HEK293T (cell line): ENCODE data around the gene CPNE6.

Experiments used
- ARNT ChIP-seq: fragments of 450-650 bp; IDR thresholded peaks from 2 replicates; pipeline ENCODE4 v1.6.1; 2017; ENCODE audit warnings: mild to moderate bottlenecking
- BHLHE40 ChIP-seq: fragments of 450-650 bp; IDR thresholded peaks from 2 replicates; pipeline ENCODE4 v1.6.1; 2016; ENCODE audit warnings: mild to moderate bottlenecking, moderate library complexity, borderline replicate concordance
- ELF4 ChIP-seq: fragments of 450-650 bp; IDR thresholded peaks from 2 replicates; pipeline ENCODE4 v1.6.1; 2017; ENCODE audit warnings: antibody characterized with exemption
- FOXA1 ChIP-seq: fragments of 450-650 bp; IDR thresholded peaks from 2 replicates; pipeline ENCODE4 v1.6.1; 2016; ENCODE audit warnings: mild to moderate bottlenecking
- FOXK2 ChIP-seq: fragments of 450-650 bp; IDR thresholded peaks from 2 replicates; pipeline ENCODE4 v1.6.1; 2016; ENCODE audit warnings: mild to moderate bottlenecking
- FOXM1 ChIP-seq: fragments of 450-650 bp; IDR thresholded peaks from 2 replicates; pipeline ENCODE4 v1.6.1; 2017; ENCODE audit warnings: mild to moderate bottlenecking, borderline replicate concordance
- HDGF ChIP-seq: fragments of 450-650 bp; IDR thresholded peaks from 2 replicates; pipeline ENCODE4 v1.6.1; 2017; ENCODE audit warnings: antibody characterized with exemption, borderline replicate concordance
- L3MBTL2 ChIP-seq: fragments of 450-650 bp; conservative IDR thresholded peaks from 2 replicates; pipeline ENCODE4 v1.6.1; 2016; ENCODE audit warnings: mild to moderate bottlenecking
- LEF1 ChIP-seq: fragments of 450-650 bp; IDR thresholded peaks from 2 replicates; pipeline ENCODE4 v1.6.1; 2017; ENCODE audit warnings: mild to moderate bottlenecking, borderline replicate concordance
- NFRKB ChIP-seq: fragments of 450-650 bp; IDR thresholded peaks from 2 replicates; pipeline ENCODE4 v1.6.1; 2016; ENCODE audit warnings: mild to moderate bottlenecking, moderate library complexity
- PKNOX1 ChIP-seq: fragments of 450-650 bp; IDR thresholded peaks from 2 replicates; pipeline ENCODE4 v1.6.1; 2016
- SP1 ChIP-seq: fragments of 450-650 bp; IDR thresholded peaks from 2 replicates; pipeline ENCODE4 v1.6.1; 2017
- SUZ12 ChIP-seq: fragments of 450-650 bp; IDR thresholded peaks from 2 replicates; pipeline ENCODE4 v1.6.1; 2016; ENCODE audit warnings: mild to moderate bottlenecking
- ZNF384 ChIP-seq: fragments of 450-650 bp; IDR thresholded peaks from 2 replicates; pipeline ENCODE4 v1.6.1; 2016

GRCh38 chr14:24088095-24088494 is 16.7 kb downstream of the CPNE6 start:
- TF ChIP-seq PKNOX1 (no peak), BHLHE40 (no peak), FOXK2 (no peak), FOXM1 (no peak), FOXA1 (no peak), ZNF384 (no peak), SP1 (no peak), NFRKB (no peak), ELF4 (no peak), SUZ12 (no peak), LEF1 (no peak), HDGF (no peak), L3MBTL2 (no peak), ARNT (no peak)
